Neural cell (in vitro differentiated cells): ENCODE results near the gene ATP8B3. TPM values are rescaled to one million over a fixed set of nuclear protein-coding genes. Genes with fewer than 3 reads are reported as not detected.

Experiments used
- H2AFZ ChIP-seq: fragments of 200-600, 300-800 bp; sonication (generic), shearing (Covaris generic); 2 replicates; pipeline ENCODE4 v1.6.0; 2014; ENCODE audit warnings: low read depth, mild to moderate bottlenecking, antibody characterized with exemption, low read length, moderate library complexity
- H3F3A ChIP-seq: fragments of 200-600 bp; shearing (Covaris generic); 2 replicates; pipeline ENCODE4 v1.6.1; 2016; ENCODE audit warnings: mild to moderate bottlenecking, moderate library complexity, mixed read lengths, antibody characterized with exemption, low read length; ENCODE audit not compliant: insufficient read depth, poor library complexity, severe bottlenecking
- H3K27ac ChIP-seq: fragments of 200-600, 300-800 bp; sonication (generic), shearing (Covaris generic); 2 replicates; pipeline ENCODE4 v1.5.1; 2014; ENCODE audit warnings: mild to moderate bottlenecking, low read length, moderate library complexity
- H3K27me3 ChIP-seq: fragments of 300-800, 200-600 bp; sonication (generic), shearing (Covaris generic); 2 replicates; pipeline ENCODE4 v1.6.0; 2014; ENCODE audit warnings: mild to moderate bottlenecking, low read depth, low read length, moderate library complexity; ENCODE audit not compliant: insufficient read depth
- H3K36me3 ChIP-seq: fragments of 300-800, 200-600 bp; sonication (generic), shearing (Covaris generic); 2 replicates; pipeline ENCODE4 v1.5.1; 2014; ENCODE audit warnings: mild to moderate bottlenecking, antibody characterized with exemption, low read length, moderate library complexity; ENCODE audit not compliant: insufficient read depth
- H3K4me2 ChIP-seq: fragments of 300-800, 200-600 bp; sonication (generic), shearing (Covaris generic); 2 replicates; pipeline ENCODE4 v1.6.0; 2014; ENCODE audit warnings: mild to moderate bottlenecking, low read length
- H3K4me3 ChIP-seq: fragments of 300-800, 200-600 bp; sonication (generic), shearing (Covaris generic); 2 replicates; pipeline ENCODE4 v1.5.1; 2014; ENCODE audit warnings: mild to moderate bottlenecking, low read length, moderate library complexity
- H3K79me2 ChIP-seq: fragments of 200-600 bp; shearing (Covaris generic); replicated peaks from 2 replicates; pipeline ENCODE4 v1.6.0; 2014; ENCODE audit warnings: mild to moderate bottlenecking, low read length, moderate library complexity; ENCODE audit not compliant: insufficient read depth
- H3K9ac ChIP-seq: fragments of 300-800, 200-600 bp; sonication (generic), shearing (Covaris generic); 2 replicates; pipeline ENCODE4 v1.6.1; 2016; ENCODE audit warnings: mild to moderate bottlenecking, low read length, mixed read lengths
- H3K9me2 ChIP-seq: fragments of 200-600 bp; shearing (Covaris generic); 2 replicates; pipeline ENCODE4 v1.6.1; 2016; ENCODE audit warnings: mild to moderate bottlenecking, low read length, mixed read lengths; ENCODE audit not compliant: insufficient read depth
- H3K9me3 ChIP-seq: fragments of 200-600, 300-800 bp; sonication (generic), shearing (Covaris generic); 2 replicates; pipeline ENCODE4 v1.6.1; 2016; ENCODE audit warnings: mild to moderate bottlenecking, mixed run types, low read length, moderate library complexity, mixed read lengths
- H4K20me1 ChIP-seq: fragments of 200-600 bp; shearing (Covaris generic); 2 replicates; pipeline ENCODE4 v1.6.1; 2016; ENCODE audit warnings: mild to moderate bottlenecking, mixed run types; ENCODE audit not compliant: insufficient read depth
- EP300 ChIP-seq: fragments of 450-650 bp; conservative IDR thresholded peaks from 2 replicates; pipeline ENCODE4 v1.6.1; 2014; ENCODE audit warnings: antibody characterized with exemption, mild to moderate bottlenecking, moderate library complexity; ENCODE audit not compliant: poor library complexity, severe bottlenecking
- EZH2 ChIP-seq: fragments of 200-600, 300-800 bp; shearing (Covaris generic), sonication (generic); IDR thresholded peaks from 2 replicates; pipeline ENCODE4 v1.6.1; 2014; ENCODE audit warnings: antibody characterized with exemption, low read length, borderline replicate concordance, mild to moderate bottlenecking; ENCODE audit not compliant: insufficient read depth, poor library complexity, severe bottlenecking
- MXI1 ChIP-seq: fragments of 450-650 bp; conservative IDR thresholded peaks from 2 replicates; pipeline ENCODE4 v1.6.1; 2014; ENCODE audit warnings: antibody characterized with exemption, mild to moderate bottlenecking; ENCODE audit not compliant: poor library complexity, severe bottlenecking
- POLR2AphosphoS5 ChIP-seq: IDR thresholded peaks from 2 replicates; pipeline ENCODE4 v1.6.1; 2012
- RAD21 ChIP-seq: fragments of 450-650 bp; conservative IDR thresholded peaks from 2 replicates; pipeline ENCODE4 v1.6.1; 2014; ENCODE audit warnings: antibody characterized with exemption, mild to moderate bottlenecking, moderate library complexity
- SMC3 ChIP-seq: fragments of 450-650 bp; conservative IDR thresholded peaks from 2 replicates; pipeline ENCODE4 v1.6.1; 2014; ENCODE audit warnings: antibody characterized with exemption, mild to moderate bottlenecking, moderate library complexity; ENCODE audit not compliant: poor library complexity
- TAF1 ChIP-seq: IDR thresholded peaks from 2 replicates; pipeline ENCODE4 v1.6.1; 2012; ENCODE audit warnings: low read depth
- polyA plus RNA-seq: library from polyadenylated mRNA; depleted of rRNA; stranded (reverse); fragments of >200 nt; gene quantifications from 2 replicates; pipeline ENCODE4 v1.2.3, GENCODE V29; 2014
- TF ChIP-seq, protein P1 (sequence below): IDR thresholded peaks from 2 replicates; pipeline ENCODE4 v1.6.1; 2012; ENCODE audit warnings: borderline replicate concordance
- TF ChIP-seq, protein P2 (sequence below): fragments of 450-650 bp; IDR thresholded peaks from 2 replicates; pipeline ENCODE4 v1.5.1; 2014; ENCODE audit warnings: antibody characterized with exemption, mild to moderate bottlenecking, moderate library complexity; ENCODE audit not compliant: poor library complexity, severe bottlenecking

ATP8B3 gene
- polyA plus RNA-seq, 1 donor from 2014 or later: 1.5 TPM

DNA sequence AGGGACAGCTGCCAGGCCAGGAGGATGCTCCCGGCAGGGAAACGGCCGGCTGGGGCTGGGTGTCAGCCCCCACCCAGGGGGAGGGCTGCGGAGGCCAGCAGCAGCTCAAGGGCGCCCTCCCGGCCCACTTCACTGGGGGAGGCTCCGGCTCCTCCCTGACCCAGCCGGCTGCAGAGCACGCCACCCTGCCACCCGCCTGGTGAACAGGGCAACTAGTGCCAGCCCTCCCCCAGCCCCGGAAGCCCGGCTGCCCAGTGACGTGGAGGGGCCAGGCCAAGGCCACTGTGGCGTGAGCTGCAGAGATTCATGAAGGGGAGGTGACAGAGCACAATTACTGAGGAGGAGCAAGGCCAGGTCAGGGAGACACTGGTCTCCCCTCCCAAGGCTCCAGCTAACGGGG lies 21.5 kb upstream of the ATP8B3 start:
- Histone ChIP-seq H3F3A (no peaks in the 10 kb centered on the region), H3K4me2 (no peak overlapping the region), H3K9me2 (no peaks in the 10 kb centered on the region), H2AFZ (no peak overlapping the region), H3K9me3 (no peaks in the 10 kb centered on the region), H3K9ac (no peak overlapping the region), H3K36me3 (no peaks in the 10 kb centered on the region), H3K27ac (no peak overlapping the region), H3K27me3 (no peaks in the 10 kb centered on the region), H4K20me1 (no peaks in the 10 kb centered on the region), H3K79me2 (no peaks in the 10 kb centered on the region), H3K4me3 (no peak overlapping the region)
- TF ChIP-seq, protein P1, sequence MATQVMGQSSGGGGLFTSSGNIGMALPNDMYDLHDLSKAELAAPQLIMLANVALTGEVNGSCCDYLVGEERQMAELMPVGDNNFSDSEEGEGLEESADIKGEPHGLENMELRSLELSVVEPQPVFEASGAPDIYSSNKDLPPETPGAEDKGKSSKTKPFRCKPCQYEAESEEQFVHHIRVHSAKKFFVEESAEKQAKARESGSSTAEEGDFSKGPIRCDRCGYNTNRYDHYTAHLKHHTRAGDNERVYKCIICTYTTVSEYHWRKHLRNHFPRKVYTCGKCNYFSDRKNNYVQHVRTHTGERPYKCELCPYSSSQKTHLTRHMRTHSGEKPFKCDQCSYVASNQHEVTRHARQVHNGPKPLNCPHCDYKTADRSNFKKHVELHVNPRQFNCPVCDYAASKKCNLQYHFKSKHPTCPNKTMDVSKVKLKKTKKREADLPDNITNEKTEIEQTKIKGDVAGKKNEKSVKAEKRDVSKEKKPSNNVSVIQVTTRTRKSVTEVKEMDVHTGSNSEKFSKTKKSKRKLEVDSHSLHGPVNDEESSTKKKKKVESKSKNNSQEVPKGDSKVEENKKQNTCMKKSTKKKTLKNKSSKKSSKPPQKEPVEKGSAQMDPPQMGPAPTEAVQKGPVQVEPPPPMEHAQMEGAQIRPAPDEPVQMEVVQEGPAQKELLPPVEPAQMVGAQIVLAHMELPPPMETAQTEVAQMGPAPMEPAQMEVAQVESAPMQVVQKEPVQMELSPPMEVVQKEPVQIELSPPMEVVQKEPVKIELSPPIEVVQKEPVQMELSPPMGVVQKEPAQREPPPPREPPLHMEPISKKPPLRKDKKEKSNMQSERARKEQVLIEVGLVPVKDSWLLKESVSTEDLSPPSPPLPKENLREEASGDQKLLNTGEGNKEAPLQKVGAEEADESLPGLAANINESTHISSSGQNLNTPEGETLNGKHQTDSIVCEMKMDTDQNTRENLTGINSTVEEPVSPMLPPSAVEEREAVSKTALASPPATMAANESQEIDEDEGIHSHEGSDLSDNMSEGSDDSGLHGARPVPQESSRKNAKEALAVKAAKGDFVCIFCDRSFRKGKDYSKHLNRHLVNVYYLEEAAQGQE: no peak
- TF ChIP-seq EZH2 (no peak), TAF1 (no peak), POLR2AphosphoS5 (no peak), MXI1 (no peak), RAD21 (no peak), EP300 (no peak), SMC3 (no peak)
- TF ChIP-seq, protein P2, sequence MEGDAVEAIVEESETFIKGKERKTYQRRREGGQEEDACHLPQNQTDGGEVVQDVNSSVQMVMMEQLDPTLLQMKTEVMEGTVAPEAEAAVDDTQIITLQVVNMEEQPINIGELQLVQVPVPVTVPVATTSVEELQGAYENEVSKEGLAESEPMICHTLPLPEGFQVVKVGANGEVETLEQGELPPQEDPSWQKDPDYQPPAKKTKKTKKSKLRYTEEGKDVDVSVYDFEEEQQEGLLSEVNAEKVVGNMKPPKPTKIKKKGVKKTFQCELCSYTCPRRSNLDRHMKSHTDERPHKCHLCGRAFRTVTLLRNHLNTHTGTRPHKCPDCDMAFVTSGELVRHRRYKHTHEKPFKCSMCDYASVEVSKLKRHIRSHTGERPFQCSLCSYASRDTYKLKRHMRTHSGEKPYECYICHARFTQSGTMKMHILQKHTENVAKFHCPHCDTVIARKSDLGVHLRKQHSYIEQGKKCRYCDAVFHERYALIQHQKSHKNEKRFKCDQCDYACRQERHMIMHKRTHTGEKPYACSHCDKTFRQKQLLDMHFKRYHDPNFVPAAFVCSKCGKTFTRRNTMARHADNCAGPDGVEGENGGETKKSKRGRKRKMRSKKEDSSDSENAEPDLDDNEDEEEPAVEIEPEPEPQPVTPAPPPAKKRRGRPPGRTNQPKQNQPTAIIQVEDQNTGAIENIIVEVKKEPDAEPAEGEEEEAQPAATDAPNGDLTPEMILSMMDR: no peak

DNA sequence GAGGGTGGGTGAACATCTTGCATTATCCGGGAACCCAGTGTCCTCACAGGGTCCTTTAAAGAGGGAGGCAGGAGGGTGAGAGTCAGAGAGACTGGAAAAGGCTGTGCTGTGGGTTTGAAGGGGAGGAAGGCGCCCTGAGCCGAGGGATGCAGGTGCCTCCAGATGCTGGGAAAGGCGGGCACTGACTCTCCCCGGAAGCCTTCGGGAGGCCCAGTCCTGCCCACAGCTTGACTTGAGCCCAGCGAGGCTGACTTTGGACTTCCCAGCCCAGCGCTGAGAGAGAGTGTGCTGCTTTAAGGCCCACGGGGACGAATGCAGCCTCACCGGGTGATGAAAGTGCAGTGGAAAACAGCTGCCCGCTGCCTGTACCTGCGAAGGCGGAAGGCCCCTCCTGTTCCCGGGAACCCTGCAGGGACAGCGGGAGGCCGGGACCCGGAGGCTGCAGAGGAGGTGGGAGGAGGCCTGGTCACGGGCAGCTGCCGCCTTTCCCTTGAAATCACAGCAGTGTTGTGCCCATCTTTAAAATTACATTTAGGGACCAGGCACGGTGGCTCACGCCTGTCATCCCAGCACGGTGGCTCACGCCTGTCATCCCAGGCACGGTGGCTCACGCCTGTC lies 20.1 kb upstream of the ATP8B3 start:
- H3K27ac ChIP-seq: no peak overlapping the region

More for the DNA sequence above, 20.1 kb upstream of the ATP8B3 start:
- Histone ChIP-seq H2AFZ (no peak overlapping the region), H3K27me3 (no peaks in the 10 kb centered on the region), H3K9me3 (no peaks in the 10 kb centered on the region), H3K4me2 (no peak overlapping the region), H3K9me2 (no peaks in the 10 kb centered on the region), H4K20me1 (no peaks in the 10 kb centered on the region), H3F3A (no peaks in the 10 kb centered on the region), H3K79me2 (no peaks in the 10 kb centered on the region), H3K4me3 (no peak overlapping the region), H3K36me3 (no peaks in the 10 kb centered on the region), H3K9ac (no peak overlapping the region)
- TF ChIP-seq RAD21 (no peak), MXI1 (no peak), EZH2 (no peak), TAF1 (no peak), EP300 (no peak), SMC3 (no peak)
- TF ChIP-seq, protein P1: no peak
- TF ChIP-seq, protein P2: no peak
